Hematopoietic multipotent progenitor cell (in vitro differentiated cells): ENCODE results near the gene CATSPER3. TPM values are rescaled to one million over a fixed set of nuclear protein-coding genes. Genes with fewer than 3 reads are reported as not detected.
A peak's percentile ranks its signal among the peaks of the same experiment; 100 is the strongest.

Experiments
- DNase-seq, 3 donors: peaks; one replicate each; pipeline ENCODE4 v3.0.0-alpha.2; 2011 to 2015; ENCODE audit warnings: low read depth in 2 of 3, low spot score in 2 of 3
- total RNA-seq: library from RNA; depleted of rRNA; stranded (reverse); fragments of >200 nt; gene quantifications from one replicate; pipeline ENCODE4 v1.2.3, GENCODE V29; 2012

Gene CATSPER3
- total RNA-seq, 1 donor: 0.27 TPM

DNA sequence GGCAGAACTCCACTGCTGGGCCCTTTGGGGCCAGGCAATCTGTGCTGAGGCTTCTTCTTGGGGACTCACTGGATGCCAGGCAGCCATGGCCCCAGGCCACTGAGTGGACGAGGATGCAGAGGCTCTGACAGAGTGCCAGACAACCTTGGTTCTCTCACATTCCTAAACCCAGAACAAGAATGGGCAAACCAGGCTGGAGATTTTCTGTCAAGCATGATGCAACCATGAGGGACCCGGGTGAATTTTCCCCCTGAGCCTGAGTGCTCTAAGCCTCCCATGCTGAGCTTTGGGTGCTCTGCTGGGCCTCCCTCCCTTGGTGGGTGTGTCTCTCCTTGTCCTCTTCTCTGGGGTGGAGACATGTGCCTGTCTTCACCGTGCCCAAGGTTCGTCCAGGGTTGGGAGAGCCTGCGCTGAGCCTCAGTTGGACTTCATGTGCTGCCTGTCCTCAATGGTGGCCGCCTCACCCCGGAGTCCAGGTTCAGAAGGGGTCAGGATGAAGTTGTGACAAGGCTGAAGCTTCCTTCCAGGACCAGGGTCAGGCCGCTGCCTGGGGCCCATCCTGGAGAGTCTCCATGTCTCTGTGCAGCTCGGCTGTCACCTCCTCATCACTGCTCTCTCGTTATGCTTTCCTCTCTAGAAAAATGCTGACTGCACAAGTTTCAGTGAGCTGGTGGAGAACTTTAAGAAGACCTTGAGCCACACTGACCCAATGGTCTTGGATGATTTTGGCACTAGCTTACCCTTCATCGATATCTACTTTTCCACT lies 42.2 kb downstream of the CATSPER3 start:
- no peak for DNase-seq

DNA sequence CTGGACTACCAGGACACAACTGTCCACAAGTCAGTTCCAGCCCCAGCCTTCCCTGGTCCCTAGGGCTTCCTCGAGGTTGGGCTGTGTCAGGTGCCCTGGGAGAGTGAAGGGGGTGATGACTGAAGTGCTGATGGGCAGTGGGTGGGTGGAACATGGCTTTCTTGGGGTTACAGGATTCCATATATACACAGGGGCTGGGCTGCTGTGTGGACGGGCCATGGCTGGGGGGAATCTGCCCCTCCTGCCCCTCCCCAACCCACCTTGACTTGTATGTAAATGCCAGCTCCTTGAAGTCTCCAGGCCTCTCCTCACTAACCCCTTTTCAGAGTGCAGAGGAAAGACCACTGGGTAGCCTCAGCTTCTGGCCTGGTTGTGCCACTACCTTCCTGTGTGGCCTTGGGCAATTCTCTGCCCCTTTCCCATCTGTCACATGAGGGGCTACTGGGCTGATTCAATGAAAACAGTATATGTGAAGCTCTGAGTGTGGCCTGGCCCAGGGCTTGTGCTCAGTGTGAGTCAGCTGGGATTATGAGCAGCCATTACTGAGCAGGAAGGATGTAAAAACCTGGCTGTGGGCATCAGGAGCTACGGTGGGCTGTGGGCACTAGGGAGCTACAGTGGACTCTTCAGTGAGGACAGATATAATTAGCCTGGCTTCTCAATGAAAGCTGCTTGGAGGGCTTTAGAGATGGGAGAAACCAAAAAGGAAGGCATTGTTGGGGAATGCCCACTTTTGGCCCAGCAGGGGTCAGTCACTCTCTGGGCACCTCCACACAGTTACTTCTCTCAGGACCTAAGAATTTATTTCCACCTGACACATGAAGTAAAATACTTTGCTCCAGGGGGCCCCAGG lies 43.0 kb downstream of the CATSPER3 start:
- peak in 1 of 3 donors; percentile 7 for DNase-seq

DNA sequence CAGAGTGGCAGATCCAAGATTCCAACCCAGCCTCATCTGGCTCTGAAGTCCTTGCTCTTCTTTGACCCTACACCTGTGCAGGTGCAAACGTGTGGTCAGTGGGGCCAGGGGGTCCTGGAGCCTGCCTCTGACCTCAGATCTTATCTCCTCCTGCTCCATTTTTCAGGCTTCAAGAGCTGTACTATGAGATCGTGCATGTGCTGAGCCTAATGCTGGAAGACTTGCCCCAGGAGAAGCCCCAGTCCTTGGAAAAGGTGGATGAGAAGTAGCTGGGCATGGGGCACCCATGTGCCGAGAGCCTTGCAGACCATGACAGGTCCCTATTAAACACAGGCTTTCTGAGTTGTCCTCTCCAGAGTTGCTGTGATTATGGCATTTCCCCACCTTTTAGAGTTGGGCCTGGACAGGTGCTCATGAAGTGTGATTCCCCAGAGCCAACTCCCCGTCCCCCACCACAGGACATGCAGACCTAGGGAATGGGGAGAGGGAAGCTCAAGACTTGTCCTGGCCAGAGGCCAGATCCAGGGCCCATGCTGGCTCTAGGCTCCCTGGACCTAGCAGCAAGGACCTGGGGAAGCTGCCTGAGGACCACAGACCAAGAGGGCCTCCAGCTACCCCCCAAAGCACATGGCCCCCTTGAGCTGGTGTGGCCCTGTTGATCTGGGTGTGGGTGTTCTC lies 43.8 kb downstream of the CATSPER3 start:
- DNase-seq: no peak

DNA sequence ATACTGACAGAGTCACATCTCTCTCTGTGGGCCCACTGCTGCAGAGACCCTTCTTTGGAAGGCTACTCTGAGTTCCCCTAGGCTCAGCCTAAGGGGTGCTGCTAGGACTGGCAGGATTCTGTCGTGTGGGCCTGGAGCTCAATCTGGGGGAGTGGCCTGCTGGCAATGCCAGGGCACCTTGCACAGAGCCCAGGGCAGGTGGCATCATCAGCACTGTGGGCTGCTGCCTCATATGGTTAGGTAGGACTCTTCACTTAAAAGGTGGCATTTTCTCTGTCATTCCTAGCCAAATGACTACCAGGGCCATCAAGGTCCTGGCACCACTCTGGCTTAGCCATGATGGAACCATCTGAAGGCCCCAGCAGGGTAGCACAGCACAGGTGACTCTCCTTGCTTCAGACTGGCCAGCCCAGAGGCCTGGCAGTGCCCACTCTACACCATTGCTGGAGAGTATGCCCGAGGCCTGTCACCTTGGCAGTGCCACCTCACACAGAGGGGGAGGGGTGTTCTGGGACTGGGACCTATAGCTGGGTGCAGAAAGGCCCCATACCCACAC lies 44.4 kb downstream of the CATSPER3 start:
- no peak for DNase-seq

DNA sequence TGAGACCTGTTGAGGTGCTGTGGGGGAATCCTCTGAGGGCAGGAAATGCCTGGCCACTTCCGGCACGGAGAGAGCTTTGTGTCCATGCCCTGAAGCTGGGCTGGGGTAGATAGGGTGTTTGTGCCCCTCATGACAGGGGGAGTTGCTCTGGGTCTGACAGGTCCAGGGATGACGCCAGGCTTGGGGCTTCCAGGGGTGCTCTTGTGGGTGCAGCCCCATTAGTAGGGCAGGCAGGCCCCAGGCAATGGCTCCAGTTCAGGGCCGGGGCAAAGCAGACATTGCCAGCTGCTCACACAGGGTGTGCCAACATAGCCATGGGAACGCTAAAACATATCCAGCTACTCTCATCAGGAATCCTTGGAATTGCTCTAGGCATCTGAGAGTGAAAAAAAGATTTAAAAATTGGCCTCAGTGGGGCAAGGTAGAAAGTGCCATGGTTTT lies 45.3 kb downstream of the CATSPER3 start:
- no peak for DNase-seq

DNA sequence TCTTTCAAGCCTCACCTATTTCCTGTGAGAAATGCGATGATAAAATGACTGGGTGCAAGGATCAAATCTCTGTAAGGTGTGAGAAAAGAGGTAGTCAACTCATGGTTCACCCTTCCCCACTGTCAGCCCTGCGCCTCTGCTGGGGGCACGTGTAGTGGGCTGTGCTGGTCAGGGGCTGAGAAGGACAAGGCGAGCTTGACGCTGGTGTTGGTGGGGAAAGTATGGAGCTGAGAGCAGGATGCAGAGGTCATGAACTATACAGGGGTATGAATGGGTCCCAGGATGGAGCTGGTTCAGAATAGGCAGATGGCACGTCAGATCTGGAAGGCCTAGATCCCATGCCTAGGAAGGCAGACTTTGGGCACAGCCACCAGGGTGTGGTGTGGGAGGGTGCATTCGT lies 45.7 kb downstream of the CATSPER3 start:
- no peak for DNase-seq

DNA sequence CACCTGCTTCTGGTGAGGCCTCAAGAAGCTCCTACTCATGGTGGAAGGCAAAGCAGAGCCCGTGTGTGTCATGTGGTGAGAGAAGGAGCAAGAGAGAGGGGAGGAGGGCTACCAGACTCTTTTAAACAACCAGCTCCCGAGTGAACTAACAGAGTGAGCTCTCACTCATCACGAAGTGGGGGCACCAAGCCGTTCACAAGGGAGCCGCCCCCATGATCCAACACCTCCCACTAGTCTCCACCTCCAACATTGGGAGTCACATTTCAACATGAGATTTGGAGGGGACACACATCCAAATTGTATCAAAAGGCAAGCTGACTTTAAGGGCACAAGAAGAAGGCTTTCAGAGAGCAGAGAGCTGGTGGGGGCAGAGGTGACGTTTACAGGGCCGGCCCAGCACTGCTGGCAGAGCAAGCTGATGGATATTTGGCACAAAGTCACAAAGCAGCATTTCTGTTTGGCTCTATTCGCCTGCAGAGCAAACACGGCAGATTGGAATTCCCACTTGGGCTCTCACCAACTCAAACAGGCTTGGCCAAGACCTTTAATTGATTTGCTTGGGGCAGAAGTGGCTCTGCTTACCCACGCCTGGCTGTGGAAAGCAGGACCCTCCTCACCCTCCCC lies 46.4 kb downstream of the CATSPER3 start:
- DNase-seq: no peak

DNA sequence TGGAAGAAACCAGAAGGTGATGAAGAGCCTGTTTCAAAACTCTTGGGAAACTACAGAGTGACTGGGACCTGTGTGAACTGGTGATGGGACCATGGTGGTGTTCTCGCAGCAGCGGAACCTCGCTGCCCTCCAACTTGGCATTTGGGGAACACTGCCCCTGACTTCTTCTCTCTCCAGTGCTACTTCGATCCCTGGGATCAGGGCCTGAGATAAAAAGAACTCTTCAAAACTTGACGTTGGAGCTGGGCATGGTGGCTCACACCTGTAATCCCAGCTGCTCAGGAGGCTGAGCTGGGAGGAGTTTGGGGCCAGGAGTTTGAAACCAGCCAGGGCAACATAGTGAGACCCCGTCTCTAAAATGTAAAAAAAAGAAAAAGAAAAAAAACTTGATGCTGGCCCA lies 48.2 kb downstream of the CATSPER3 start:
- no peak for DNase-seq

DNA sequence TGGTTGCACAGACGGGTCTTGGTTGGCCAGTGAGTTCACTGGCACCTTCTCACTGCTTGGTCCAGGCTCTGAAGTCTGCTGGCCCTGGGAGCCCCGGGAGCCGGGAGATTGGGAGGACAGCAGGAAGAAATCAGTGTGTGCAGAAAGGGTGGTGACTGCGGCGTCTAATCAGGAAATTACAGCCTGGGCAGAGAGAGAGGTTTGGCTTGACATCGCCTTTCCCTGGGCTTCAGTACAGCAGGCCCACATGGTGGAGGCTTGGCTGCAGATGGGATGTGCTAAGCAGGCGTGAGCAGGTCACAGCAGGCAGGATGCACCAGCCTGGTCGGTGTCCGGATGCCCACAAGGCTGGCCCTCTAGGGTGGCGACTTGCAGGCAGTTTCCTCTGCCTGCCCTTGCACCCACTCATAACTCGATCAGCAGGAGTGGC lies 49.2 kb downstream of the CATSPER3 start:
- no peak for DNase-seq

DNA sequence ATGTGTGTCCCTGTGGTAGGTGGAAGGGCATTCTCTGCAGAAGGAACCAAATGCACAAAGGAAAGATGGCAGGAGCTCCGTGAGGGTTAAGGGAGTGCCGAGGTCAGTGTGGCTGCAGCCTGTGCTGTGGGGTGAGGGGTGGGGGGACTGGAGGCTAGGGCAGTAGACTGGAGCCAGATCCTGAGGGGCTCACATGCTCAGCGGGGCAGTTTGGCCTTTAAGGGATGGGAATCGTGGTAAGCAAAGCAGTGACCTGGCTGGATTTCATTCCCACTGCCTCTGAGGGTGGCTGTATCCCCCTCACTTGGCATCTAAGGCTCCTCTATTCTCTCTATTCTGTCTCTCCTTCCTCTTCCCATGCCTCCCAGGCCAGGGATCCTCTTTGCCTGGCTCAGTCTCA lies 50.8 kb downstream of the CATSPER3 start:
- DNase-seq: no peak

DNA sequence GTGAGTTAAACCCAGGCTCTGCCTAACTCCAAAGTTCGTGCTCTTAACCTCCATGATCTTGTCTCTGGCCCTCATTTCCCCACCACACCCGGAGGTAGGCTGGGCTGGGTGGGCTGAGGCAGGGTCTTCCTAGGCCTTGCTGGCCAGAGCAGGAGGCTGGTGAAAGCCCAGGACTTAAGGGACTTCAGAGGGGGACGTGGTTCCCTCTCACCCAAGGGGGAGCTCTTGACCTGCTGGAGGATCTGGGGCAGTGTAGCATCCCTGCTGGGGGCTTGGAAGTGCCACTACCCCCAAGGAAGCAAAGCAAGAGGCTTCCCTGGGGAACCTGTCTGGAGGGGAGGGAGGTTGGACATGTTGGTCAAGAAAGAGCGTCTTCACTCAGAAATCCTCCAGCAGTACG lies 51.6 kb downstream of the CATSPER3 start:
- DNase-seq: no peak

DNA sequence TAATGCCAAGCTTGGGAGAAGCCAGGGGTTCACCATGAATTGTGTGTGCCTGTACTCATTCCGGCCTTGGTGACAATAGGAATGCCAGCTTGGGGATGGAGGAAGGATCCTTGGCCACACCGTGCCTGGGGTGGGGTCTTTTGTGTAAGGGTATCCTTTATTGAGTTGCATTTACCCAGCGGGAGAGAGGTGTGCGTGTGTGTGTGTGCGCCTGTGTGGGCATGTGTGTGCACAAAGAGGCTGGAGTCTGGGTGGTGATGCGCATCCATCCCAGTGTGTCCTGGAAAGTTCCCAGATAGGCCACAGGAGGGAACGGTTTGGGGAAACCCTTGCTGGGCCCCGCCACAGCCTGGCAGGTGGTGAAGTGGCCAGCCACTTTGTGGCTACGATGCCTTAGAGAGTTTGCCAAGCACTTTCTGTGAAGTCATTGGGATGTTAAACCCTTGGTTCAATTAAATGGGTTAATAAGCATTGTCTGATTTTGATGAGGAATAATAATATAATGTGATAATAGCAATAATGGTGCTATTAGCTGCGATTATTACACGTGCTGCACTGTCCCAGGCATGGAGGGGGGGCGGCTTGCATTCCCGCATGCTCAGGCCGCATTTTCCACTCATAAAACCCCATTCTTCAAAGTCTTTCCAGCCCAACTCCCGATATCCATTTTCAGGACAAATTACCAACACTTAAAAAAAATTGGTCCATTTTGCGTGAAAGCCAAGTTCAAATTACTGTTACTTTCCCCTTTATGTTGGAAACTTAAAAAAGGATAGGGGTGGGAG lies 52.6 kb downstream of the CATSPER3 start:
- DNase-seq: no peak

DNA sequence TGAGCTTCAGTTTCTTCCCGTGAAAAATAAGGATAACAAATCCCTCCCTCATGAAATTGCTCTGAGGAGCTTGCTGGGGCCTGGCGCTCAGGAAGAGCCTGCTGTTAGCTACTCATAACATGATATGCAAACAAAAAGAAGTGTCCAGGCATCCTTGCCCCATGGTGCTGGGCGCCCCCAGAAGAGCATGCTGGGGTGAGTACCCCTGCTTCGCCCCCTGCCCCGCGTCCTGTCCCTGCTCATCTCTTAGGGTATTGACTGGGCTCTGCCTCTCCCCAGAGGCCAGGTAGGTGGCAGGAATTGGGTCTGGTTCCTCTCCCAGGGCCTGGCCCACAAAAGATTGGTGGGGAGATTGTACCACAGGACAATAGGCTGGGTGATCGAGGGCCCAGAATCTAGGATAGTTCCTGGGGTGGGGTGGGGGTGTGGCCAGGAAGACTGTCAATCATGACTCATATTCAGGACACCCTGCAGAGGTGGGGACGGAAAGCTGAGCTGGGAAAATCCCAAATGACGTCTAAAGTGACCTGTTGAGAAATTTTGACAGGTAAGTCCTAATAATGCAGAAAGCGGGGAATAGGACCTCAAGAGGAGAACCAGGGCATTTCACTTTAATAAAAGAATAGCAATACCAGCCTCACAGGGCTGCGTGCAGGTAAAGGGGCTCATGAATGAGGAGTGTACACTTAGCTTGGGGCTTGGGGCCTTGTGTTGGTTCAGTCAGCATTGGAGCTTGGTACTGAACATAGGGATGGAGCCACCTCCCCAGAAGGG lies 57.4 kb downstream of the CATSPER3 start:
- DNase-seq: no peak

DNA sequence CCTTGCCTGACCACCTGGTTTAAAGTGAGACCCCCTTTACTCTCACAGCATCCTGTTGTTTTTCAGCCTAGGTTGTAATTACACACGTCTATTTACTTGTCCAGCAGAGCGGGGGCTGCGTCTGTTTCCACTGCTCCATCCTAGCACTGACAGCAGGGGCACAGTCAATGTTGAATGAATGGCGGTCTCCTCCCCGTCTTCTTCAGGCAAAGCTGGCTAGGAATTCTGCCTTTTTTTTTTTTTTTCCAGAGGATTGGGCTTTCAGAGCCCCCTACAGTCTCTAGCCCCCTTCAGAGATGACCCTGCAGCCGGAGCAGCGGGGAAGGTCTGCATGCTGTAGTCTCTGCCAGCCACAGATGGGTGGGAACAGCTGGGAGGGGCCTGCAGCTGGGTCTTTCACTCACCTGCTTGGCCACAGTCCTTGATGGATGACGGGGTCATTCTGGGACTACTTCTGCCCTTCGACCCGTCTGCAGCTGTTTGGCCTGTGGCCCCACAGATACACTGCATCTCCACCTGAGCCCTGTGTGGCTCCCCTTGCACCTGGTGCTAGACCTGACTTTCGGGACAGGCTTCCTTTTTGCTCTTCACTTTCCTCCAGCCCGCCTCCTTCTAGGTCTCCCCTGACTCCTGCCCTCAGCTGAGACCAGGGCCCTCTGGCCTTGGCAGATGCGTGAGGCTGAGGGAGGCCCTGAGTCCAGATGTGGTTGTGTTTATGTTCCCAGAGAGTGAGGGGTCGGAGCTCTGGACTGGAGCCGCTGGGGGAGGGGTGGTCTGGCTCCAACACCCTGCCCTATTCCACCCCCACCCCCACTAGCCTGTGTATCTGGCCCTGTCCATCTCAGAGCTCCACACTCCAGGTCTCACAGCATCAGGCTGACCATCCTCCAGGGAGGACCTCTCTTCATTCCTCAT lies 58.3 kb downstream of the CATSPER3 start:
- DNase-seq: no peak

DNA sequence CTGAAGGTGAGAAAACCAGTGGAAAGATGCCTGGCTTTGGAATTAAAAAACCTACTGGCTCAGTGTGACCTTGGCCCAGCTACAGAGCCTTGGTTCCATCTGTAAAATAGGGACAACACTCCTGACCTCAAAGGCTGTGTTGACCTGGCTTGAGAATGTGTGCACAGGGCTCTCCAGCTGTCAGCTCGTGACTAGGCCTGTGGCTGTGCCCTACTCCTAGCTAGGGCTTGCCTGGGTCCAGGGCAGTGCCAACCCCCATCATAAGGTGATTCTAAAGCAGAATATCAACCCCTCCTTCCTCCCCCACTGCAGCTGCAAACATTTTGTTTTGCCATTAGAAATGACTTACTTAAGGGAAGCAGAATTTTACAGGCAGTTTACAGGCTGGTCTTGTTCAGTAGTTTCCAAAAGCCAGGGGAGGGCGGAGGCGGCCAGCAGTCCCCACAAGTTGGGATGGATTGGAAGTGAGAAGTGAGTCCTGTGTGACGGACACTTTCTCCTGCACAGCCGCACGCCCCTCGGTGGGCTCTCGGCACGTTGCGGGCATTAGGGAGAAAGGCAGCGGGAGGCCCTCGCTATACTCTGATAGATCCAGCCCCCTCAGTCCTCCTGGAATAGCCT lies 59.0 kb downstream of the CATSPER3 start:
- DNase-seq: no peak

DNA sequence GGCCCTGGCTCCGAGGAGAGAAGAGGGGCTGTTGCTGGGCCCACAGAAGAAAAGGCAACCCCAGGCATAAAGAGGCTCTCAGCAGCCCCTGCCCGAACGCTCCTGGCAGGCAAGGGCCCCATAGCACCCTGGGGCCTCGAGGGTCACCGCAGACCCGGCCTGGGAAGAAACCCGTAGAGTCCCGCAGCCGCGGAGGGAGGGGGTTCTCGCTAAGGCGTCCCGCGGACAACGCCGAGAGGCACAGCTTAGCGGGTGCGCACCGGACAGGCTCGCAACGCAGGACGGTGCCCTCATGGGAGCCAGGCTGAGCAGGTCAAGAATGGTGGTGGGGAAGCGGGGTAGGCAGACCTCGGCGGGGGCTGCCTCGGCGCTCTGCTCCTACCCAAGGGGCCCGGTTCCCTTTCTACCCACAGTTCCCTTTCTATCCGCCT lies 59.6 kb downstream of the CATSPER3 start:
- DNase-seq: no peak
